Neural cell (in vitro differentiated cells): Measurements from ENCODE around the gene CC2D1A. TPM values are rescaled to one million over a fixed set of nuclear protein-coding genes. Genes with fewer than 3 reads are reported as not detected.

Experiments used
- H2AFZ ChIP-seq: fragments of 200-600, 300-800 bp; sonication (generic), shearing (Covaris generic); 2 replicates; pipeline ENCODE4 v1.6.0; 2014; ENCODE audit warnings: low read depth, mild to moderate bottlenecking, antibody characterized with exemption, low read length, moderate library complexity
- H3F3A ChIP-seq: fragments of 200-600 bp; shearing (Covaris generic); 2 replicates; pipeline ENCODE4 v1.6.1; 2016; ENCODE audit warnings: mild to moderate bottlenecking, moderate library complexity, mixed read lengths, antibody characterized with exemption, low read length; ENCODE audit not compliant: insufficient read depth, poor library complexity, severe bottlenecking
- H3K27ac ChIP-seq: fragments of 200-600, 300-800 bp; sonication (generic), shearing (Covaris generic); 2 replicates; pipeline ENCODE4 v1.5.1; 2014; ENCODE audit warnings: mild to moderate bottlenecking, low read length, moderate library complexity
- H3K27me3 ChIP-seq: fragments of 300-800, 200-600 bp; sonication (generic), shearing (Covaris generic); 2 replicates; pipeline ENCODE4 v1.6.0; 2014; ENCODE audit warnings: mild to moderate bottlenecking, low read depth, low read length, moderate library complexity; ENCODE audit not compliant: insufficient read depth
- H3K36me3 ChIP-seq: fragments of 300-800, 200-600 bp; sonication (generic), shearing (Covaris generic); 2 replicates; pipeline ENCODE4 v1.5.1; 2014; ENCODE audit warnings: mild to moderate bottlenecking, antibody characterized with exemption, low read length, moderate library complexity; ENCODE audit not compliant: insufficient read depth
- H3K4me2 ChIP-seq: fragments of 300-800, 200-600 bp; sonication (generic), shearing (Covaris generic); 2 replicates; pipeline ENCODE4 v1.6.0; 2014; ENCODE audit warnings: mild to moderate bottlenecking, low read length
- H3K4me3 ChIP-seq: fragments of 300-800, 200-600 bp; sonication (generic), shearing (Covaris generic); 2 replicates; pipeline ENCODE4 v1.5.1; 2014; ENCODE audit warnings: mild to moderate bottlenecking, low read length, moderate library complexity
- H3K79me2 ChIP-seq: fragments of 200-600 bp; shearing (Covaris generic); replicated peaks from 2 replicates; pipeline ENCODE4 v1.6.0; 2014; ENCODE audit warnings: mild to moderate bottlenecking, low read length, moderate library complexity; ENCODE audit not compliant: insufficient read depth
- H3K9ac ChIP-seq: fragments of 300-800, 200-600 bp; sonication (generic), shearing (Covaris generic); 2 replicates; pipeline ENCODE4 v1.6.1; 2016; ENCODE audit warnings: mild to moderate bottlenecking, low read length, mixed read lengths
- H3K9me2 ChIP-seq: fragments of 200-600 bp; shearing (Covaris generic); 2 replicates; pipeline ENCODE4 v1.6.1; 2016; ENCODE audit warnings: mild to moderate bottlenecking, low read length, mixed read lengths; ENCODE audit not compliant: insufficient read depth
- H3K9me3 ChIP-seq: fragments of 200-600, 300-800 bp; sonication (generic), shearing (Covaris generic); 2 replicates; pipeline ENCODE4 v1.6.1; 2016; ENCODE audit warnings: mild to moderate bottlenecking, mixed run types, low read length, moderate library complexity, mixed read lengths
- H4K20me1 ChIP-seq: fragments of 200-600 bp; shearing (Covaris generic); 2 replicates; pipeline ENCODE4 v1.6.1; 2016; ENCODE audit warnings: mild to moderate bottlenecking, mixed run types; ENCODE audit not compliant: insufficient read depth
- EP300 ChIP-seq: fragments of 450-650 bp; conservative IDR thresholded peaks from 2 replicates; pipeline ENCODE4 v1.6.1; 2014; ENCODE audit warnings: antibody characterized with exemption, mild to moderate bottlenecking, moderate library complexity; ENCODE audit not compliant: poor library complexity, severe bottlenecking
- EZH2 ChIP-seq: fragments of 200-600, 300-800 bp; shearing (Covaris generic), sonication (generic); IDR thresholded peaks from 2 replicates; pipeline ENCODE4 v1.6.1; 2014; ENCODE audit warnings: antibody characterized with exemption, low read length, borderline replicate concordance, mild to moderate bottlenecking; ENCODE audit not compliant: insufficient read depth, poor library complexity, severe bottlenecking
- MXI1 ChIP-seq: fragments of 450-650 bp; conservative IDR thresholded peaks from 2 replicates; pipeline ENCODE4 v1.6.1; 2014; ENCODE audit warnings: antibody characterized with exemption, mild to moderate bottlenecking; ENCODE audit not compliant: poor library complexity, severe bottlenecking
- POLR2AphosphoS5 ChIP-seq: IDR thresholded peaks from 2 replicates; pipeline ENCODE4 v1.6.1; 2012
- RAD21 ChIP-seq: fragments of 450-650 bp; conservative IDR thresholded peaks from 2 replicates; pipeline ENCODE4 v1.6.1; 2014; ENCODE audit warnings: antibody characterized with exemption, mild to moderate bottlenecking, moderate library complexity
- REST ChIP-seq: IDR thresholded peaks from 2 replicates; pipeline ENCODE4 v1.6.1; 2012; ENCODE audit warnings: borderline replicate concordance
- SMC3 ChIP-seq: fragments of 450-650 bp; conservative IDR thresholded peaks from 2 replicates; pipeline ENCODE4 v1.6.1; 2014; ENCODE audit warnings: antibody characterized with exemption, mild to moderate bottlenecking, moderate library complexity; ENCODE audit not compliant: poor library complexity
- TAF1 ChIP-seq: IDR thresholded peaks from 2 replicates; pipeline ENCODE4 v1.6.1; 2012; ENCODE audit warnings: low read depth
- polyA plus RNA-seq: library from polyadenylated mRNA; depleted of rRNA; stranded (reverse); fragments of >200 nt; gene quantifications from 2 replicates; pipeline ENCODE4 v1.2.3, GENCODE V29; 2014
- TF ChIP-seq, protein P1 (sequence below): fragments of 450-650 bp; IDR thresholded peaks from 2 replicates; pipeline ENCODE4 v1.5.1; 2014; ENCODE audit warnings: antibody characterized with exemption, mild to moderate bottlenecking, moderate library complexity; ENCODE audit not compliant: poor library complexity, severe bottlenecking

Gene CC2D1A
- polyA plus RNA-seq, 1 donor from 2014 or later: 24.5 TPM

GRCh38 chr19:13913352-13913751 is 7.4 kb downstream of the CC2D1A start:
- no peak overlapping the region for H3K9ac ChIP-seq
- H3K79me2 ChIP-seq: no peaks in the 10 kb centered on the region
- H3F3A ChIP-seq: no peaks in the 10 kb centered on the region
- H3K27me3 ChIP-seq: no peaks in the 10 kb centered on the region
- H3K36me3 ChIP-seq: peaks cover 5% of the 10 kb centered on the region
- no peak for TF ChIP-seq EZH2
- no peak for TF ChIP-seq EP300
- TF ChIP-seq TAF1: no peak
- no peak for TF ChIP-seq POLR2AphosphoS5
- TF ChIP-seq, protein P1, sequence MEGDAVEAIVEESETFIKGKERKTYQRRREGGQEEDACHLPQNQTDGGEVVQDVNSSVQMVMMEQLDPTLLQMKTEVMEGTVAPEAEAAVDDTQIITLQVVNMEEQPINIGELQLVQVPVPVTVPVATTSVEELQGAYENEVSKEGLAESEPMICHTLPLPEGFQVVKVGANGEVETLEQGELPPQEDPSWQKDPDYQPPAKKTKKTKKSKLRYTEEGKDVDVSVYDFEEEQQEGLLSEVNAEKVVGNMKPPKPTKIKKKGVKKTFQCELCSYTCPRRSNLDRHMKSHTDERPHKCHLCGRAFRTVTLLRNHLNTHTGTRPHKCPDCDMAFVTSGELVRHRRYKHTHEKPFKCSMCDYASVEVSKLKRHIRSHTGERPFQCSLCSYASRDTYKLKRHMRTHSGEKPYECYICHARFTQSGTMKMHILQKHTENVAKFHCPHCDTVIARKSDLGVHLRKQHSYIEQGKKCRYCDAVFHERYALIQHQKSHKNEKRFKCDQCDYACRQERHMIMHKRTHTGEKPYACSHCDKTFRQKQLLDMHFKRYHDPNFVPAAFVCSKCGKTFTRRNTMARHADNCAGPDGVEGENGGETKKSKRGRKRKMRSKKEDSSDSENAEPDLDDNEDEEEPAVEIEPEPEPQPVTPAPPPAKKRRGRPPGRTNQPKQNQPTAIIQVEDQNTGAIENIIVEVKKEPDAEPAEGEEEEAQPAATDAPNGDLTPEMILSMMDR: no peak
- no peak for TF ChIP-seq REST
- no peak for TF ChIP-seq MXI1
- TF ChIP-seq SMC3: no peak
- TF ChIP-seq RAD21: no peak
- H4K20me1 ChIP-seq: no peaks in the 10 kb centered on the region
- no peak overlapping the region for H3K4me2 ChIP-seq
- no peak overlapping the region for H3K27ac ChIP-seq
- H3K4me3 ChIP-seq: no peak overlapping the region
- no peaks in the 10 kb centered on the region for H3K9me2 ChIP-seq
- no peak overlapping the region for H2AFZ ChIP-seq
- no peaks in the 10 kb centered on the region for H3K9me3 ChIP-seq

DNA sequence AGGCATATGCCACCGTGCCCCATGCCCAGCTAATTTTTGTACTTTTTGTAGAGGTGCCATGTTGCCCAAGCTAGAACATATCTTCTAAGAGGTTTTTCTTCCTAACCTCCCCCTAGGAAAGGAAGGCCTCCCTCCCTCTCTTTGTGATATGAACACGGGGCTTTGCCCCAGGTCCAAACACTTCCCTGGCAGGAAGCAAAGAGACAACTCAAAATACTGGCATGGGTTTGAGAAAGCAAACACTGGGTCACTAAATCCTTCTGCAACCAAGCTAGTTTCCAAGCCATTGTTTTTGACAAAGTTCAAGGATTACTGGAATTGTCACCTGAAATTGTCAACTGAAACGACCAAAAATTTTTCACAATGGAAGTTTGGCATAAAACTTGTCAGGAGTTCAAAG is 8.8 kb downstream of the CC2D1A start:
- TF ChIP-seq EP300 (no peak), MXI1 (no peak), SMC3 (no peak), TAF1 (no peak), RAD21 (no peak), REST (no peak), EZH2 (no peak), POLR2AphosphoS5 (no peak)
- TF ChIP-seq, protein P1: no peak
- no peaks in the 10 kb centered on the region for H4K20me1 ChIP-seq
- no peak overlapping the region for H3K4me2 ChIP-seq
- H3K79me2 ChIP-seq: no peaks in the 10 kb centered on the region
- H3K9ac ChIP-seq: no peak overlapping the region
- no peak overlapping the region for H3K4me3 ChIP-seq
- no peaks in the 10 kb centered on the region for H3K9me3 ChIP-seq
- no peaks in the 10 kb centered on the region for H3K27me3 ChIP-seq
- H3K36me3 ChIP-seq: peaks cover 5% of the 10 kb centered on the region
- no peak overlapping the region for H2AFZ ChIP-seq
- H3F3A ChIP-seq: no peaks in the 10 kb centered on the region
- H3K27ac ChIP-seq: no peak overlapping the region
- no peaks in the 10 kb centered on the region for H3K9me2 ChIP-seq
